ES-I3 (cell line): ENCODE results near the gene UNG.

Source experiments
- H3K36me3 ChIP-seq: 2 replicates; pipeline ENCODE4 v1.6.1; 2013; ENCODE audit warnings: mild to moderate bottlenecking, low read length, control low read depth, moderate library complexity; ENCODE audit not compliant: insufficient read depth
- H3K4me1 ChIP-seq: 2 replicates; pipeline ENCODE4 v1.6.1; 2013; ENCODE audit warnings: mild to moderate bottlenecking, control low read depth, low read length; ENCODE audit not compliant: insufficient read depth
- H3K9ac ChIP-seq: 2 replicates; pipeline ENCODE4 v1.6.1; 2013; ENCODE audit warnings: low read depth, mild to moderate bottlenecking, low read length, moderate library complexity
- H3K9me3 ChIP-seq: 2 replicates; pipeline ENCODE4 v1.6.1; 2013; ENCODE audit warnings: mild to moderate bottlenecking, low read length, moderate library complexity; ENCODE audit not compliant: control insufficient read depth, insufficient read depth

Gene UNG

GRCh38 chr12:109120557-109120956 is 23.2 kb downstream of the UNG start:
- no peaks in the 10 kb centered on the region for H3K9me3 ChIP-seq
- peaks cover 6% of the 10 kb centered on the region; the same call in 1 of the 2 replicates for H3K4me1 ChIP-seq
- no peaks in the 10 kb centered on the region for H3K36me3 ChIP-seq
- H3K9ac ChIP-seq: no peak overlapping the region

DNA sequence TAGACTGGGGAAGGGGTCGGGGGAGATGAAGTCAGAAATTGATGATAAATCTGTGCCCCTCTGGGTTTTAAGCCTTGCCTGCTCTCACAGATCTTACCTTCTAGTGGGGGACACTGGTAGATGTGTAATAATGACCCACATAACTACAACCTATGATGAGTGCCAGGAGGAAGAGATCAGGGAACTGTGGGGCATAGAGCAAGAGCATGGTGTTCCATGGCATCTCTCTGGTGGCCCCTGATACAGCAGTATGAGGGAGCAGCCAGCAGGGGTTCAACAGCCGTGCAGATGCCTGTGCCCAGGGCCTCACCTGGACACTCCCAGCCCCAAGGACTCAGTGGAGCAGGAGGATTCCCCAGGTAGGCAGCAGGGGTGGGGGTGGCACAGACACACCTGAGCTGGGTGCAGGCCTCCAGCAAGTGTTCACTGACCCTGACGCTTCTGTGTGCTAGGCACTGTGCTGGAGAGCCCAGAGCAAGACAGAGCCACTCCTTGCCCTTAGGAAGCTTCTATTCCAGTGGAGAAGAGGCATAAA is 24.0 kb downstream of the UNG start:
- H3K9me3 ChIP-seq: no peaks in the 10 kb centered on the region
- no peak overlapping the region for H3K9ac ChIP-seq
- H3K4me1 ChIP-seq: no peaks in the 10 kb centered on the region
- H3K36me3 ChIP-seq: no peaks in the 10 kb centered on the region

- no peaks in the 10 kb centered on the region for H3K9me3 ChIP-seq
- no peaks in the 10 kb centered on the region for H3K36me3 ChIP-seq
- H3K9ac ChIP-seq: no peak overlapping the region
- H3K4me1 ChIP-seq: no peaks in the 10 kb centered on the region
These were observed 27.7 kb downstream of the UNG start for GRCh38 chr12:109124878-109125648.

GRCh38 chr12:109125791-109126190 is 28.4 kb downstream of the UNG start:
- H3K4me1 ChIP-seq: no peaks in the 10 kb centered on the region
- H3K9me3 ChIP-seq: no peaks in the 10 kb centered on the region
- H3K9ac ChIP-seq: no peak overlapping the region
- no peaks in the 10 kb centered on the region for H3K36me3 ChIP-seq

DNA sequence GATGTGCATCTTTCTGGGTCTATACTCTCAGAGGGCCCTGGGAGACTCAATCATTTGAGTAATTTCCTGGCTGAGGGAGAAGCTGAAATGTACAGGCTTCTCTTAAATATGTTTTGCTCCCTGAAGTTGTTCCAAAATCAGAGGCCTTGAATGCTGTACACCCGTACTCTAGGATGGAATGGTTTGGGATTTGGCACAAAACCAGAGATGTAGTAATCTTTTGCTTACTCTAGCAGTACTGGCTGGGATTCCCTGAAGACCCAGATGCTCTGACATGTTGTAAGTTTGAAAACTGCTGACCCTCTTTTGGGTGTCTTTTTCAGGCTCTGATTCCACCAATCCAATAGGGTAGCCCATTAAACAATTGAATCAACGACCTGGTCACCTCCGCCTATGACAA is 29.4 kb downstream of the UNG start:
- Histone ChIP-seq H3K36me3 (no peaks in the 10 kb centered on the region), H3K9ac (no peak overlapping the region), H3K4me1 (no peaks in the 10 kb centered on the region; the same call in 1 of the 2 replicates), H3K9me3 (no peaks in the 10 kb centered on the region)

GRCh38 chr12:109127533-109128242 is 30.3 kb downstream of the UNG start:
- no peaks in the 10 kb centered on the region for H3K9me3 ChIP-seq
- no peaks in the 10 kb centered on the region for H3K36me3 ChIP-seq
- no peaks in the 10 kb centered on the region; the same call in 1 of the 2 replicates for H3K4me1 ChIP-seq
- H3K9ac ChIP-seq: no peak overlapping the region

DNA sequence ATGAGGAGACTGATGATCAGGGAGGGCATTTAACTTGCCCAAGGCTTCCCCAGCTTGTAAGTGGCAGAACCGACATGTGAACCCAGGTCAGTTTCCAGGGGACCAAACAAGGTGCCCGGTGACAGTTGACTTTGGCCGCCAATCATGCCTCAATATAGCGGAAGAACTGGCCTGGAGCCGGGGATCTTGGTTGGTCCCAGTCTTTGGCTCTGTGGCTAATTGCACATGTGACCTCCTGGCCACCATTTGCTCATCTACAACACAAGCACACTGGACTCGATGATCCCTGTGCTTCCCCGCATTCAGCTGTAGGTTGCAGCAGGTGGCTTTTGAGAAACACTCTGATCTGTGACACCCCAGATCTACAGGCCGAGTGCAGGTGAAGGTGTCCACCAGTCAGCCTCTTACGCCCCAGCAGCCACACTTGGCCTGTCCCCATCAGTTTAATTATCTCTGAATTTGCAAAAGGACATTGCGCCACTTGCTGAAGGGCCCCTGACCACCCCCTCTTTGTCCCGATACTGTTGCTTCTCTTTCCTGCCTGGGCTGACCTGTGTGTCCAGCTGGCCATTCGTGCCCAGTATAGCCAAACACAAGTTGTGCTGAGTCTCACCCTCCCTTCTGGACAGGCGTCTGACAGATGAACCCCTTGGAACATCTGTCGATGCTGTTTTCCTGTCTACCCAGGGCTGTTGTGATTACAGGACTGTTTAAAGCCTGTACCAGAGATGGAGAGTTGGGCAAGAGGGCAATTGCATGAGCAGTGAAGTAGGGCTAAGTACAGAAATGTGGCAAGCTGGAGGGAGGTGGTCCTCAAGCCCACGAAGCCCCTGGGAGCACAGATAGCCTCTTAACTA is 33.1 kb downstream of the UNG start:
- H3K36me3 ChIP-seq: no peaks in the 10 kb centered on the region

GRCh38 chr12:109131154-109132050 is 34.0 kb downstream of the UNG start:
- Histone ChIP-seq H3K9me3 (no peaks in the 10 kb centered on the region), H3K36me3 (no peaks in the 10 kb centered on the region), H3K9ac (no peak overlapping the region), H3K4me1 (no peaks in the 10 kb centered on the region; the same call in 1 of the 2 replicates)

More for the DNA sequence above, 33.1 kb downstream of the UNG start:
- no peak overlapping the region for H3K9ac ChIP-seq
- no peaks in the 10 kb centered on the region; the same call in 1 of the 2 replicates for H3K4me1 ChIP-seq
- no peaks in the 10 kb centered on the region for H3K9me3 ChIP-seq

DNA sequence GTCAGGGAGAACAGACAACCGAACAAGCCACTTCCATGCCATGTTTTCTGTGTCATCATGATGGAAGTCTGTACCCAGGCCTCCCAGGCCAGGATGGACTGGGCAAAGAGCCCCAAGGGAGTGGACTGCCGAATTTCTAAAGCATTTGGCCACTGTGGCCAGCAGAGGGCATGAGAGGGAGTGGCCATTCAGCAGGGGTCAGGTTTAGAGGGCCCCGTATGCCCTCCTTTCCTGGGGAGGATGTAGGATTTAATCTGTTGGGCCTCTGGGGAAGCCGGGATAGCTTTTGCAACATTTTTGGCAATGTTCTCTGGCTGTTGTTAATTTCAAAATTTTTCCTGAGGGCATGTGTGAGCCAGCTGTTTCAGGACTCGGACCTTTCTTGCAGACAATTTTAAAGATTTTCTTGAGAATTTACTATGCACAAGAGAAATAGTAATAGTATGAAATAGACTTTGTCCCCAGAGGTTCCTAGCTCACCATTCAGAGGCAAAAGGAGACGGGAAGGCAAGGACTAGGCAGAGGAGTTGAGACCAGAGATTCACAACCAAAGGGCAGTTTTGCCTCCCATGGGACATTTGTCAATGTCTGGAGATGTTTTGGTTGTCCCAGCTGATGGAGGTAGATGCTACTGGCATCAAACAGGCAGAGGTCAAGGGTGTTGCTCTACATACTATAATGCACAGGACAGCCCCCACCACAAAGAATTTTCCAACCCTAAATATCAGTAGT is 37.0 kb downstream of the UNG start:
- Histone ChIP-seq H3K4me1 (no peaks in the 10 kb centered on the region; the same call in 1 of the 2 replicates), H3K36me3 (no peaks in the 10 kb centered on the region), H3K9me3 (no peaks in the 10 kb centered on the region), H3K9ac (no peak overlapping the region)

- Histone ChIP-seq H3K9me3 (no peaks in the 10 kb centered on the region), H3K36me3 (no peaks in the 10 kb centered on the region)
These were observed 39.7 kb downstream of the UNG start for GRCh38 chr12:109137055-109137454.

GRCh38 chr12:109139360-109139759 is 42.0 kb downstream of the UNG start:
- H3K4me1 ChIP-seq: no peaks in the 10 kb centered on the region
- no peaks in the 10 kb centered on the region for H3K9me3 ChIP-seq
- no peak overlapping the region for H3K9ac ChIP-seq
- no peaks in the 10 kb centered on the region for H3K36me3 ChIP-seq

More at GRCh38 chr12:109137055-109137454, 39.7 kb downstream of the UNG start:
- Histone ChIP-seq H3K9ac (no peak overlapping the region), H3K4me1 (no peaks in the 10 kb centered on the region)

- H3K9ac ChIP-seq: no peak overlapping the region
- no peaks in the 10 kb centered on the region for H3K36me3 ChIP-seq
- H3K4me1 ChIP-seq: no peaks in the 10 kb centered on the region
- H3K9me3 ChIP-seq: no peaks in the 10 kb centered on the region
These were observed 42.4 kb downstream of the UNG start for GRCh38 chr12:109139791-109140190.

DNA sequence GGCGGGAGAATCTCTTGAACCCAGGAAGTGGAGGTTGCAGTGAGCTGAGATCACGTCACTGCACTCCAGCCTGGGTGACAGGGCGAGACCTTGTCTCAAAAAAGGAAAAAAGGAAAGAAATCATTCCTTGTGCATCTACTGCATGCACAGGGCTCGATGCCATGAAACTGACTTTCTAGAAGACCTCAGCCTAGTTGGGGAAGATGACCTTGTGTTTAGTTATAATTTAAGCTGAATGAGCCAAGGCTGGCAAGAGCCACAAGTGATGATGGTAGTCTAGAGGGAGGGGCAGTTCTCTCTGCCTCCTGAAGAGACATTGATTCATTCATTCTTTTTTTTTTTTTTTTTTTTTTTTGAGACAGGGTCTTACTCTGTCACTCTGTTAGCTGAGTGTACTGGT is 43.2 kb downstream of the UNG start:
- Histone ChIP-seq H3K9me3 (no peaks in the 10 kb centered on the region), H3K36me3 (no peaks in the 10 kb centered on the region), H3K4me1 (no peaks in the 10 kb centered on the region), H3K9ac (no peak overlapping the region)
